Right kidney (tissue), 1 donor: Measurements from ENCODE around the gene GPAT2.
"Not testable (repeated sequence)": the region's sequence is repeated elsewhere in the genome, so short reads cannot be mapped to it uniquely, and the experiment has no call there.

ENCODE experiments used
- DNase-seq: peaks from one replicate; pipeline ENCODE4 v3.0.0-alpha.2; 2016

GPAT2 gene

GRCh38 chr2:96023701-96024100, 11.0 kb downstream of the GPAT2 start:
- DNase-seq: not testable (repeated sequence)

GRCh38 chr2:96022701-96023447, 11.8 kb downstream of the GPAT2 start:
- DNase-seq: peak; percentile 56

- DNase-seq: not testable (repeated sequence)
These were observed 12.6 kb downstream of the GPAT2 start for GRCh38 chr2:96022126-96022525.

- DNase-seq: not testable (repeated sequence)
These were observed 13.6 kb downstream of the GPAT2 start for GRCh38 chr2:96021142-96021541.

GRCh38 chr2:96019909-96020590, 14.7 kb downstream of the GPAT2 start:
- not testable (repeated sequence) for DNase-seq

GRCh38 chr2:96016321-96016720, 18.4 kb downstream of the GPAT2 start:
- not testable (repeated sequence) for DNase-seq

- not testable (repeated sequence) for DNase-seq
These were observed 21.9 kb downstream of the GPAT2 start for GRCh38 chr2:96012792-96013264.

GRCh38 chr2:96012086-96012791, 22.5 kb downstream of the GPAT2 start:
- not testable (repeated sequence) for DNase-seq

- DNase-seq: peak; percentile 43
These were observed 23.6 kb downstream of the GPAT2 start for GRCh38 chr2:96011129-96011455.

GRCh38 chr2:96010320-96011128, 24.2 kb downstream of the GPAT2 start:
- peak; percentile 92 for DNase-seq

- DNase-seq: peak; percentile 44
These were observed 24.9 kb downstream of the GPAT2 start for GRCh38 chr2:96009833-96010232.

- not testable (repeated sequence) for DNase-seq
These were observed 26.7 kb downstream of the GPAT2 start for GRCh38 chr2:96008051-96008450.

- DNase-seq: not testable (repeated sequence)
These were observed 28.5 kb downstream of the GPAT2 start for GRCh38 chr2:96006248-96006647.

GRCh38 chr2:95992520-95993272, 42.0 kb downstream of the GPAT2 start:
- DNase-seq: peak; percentile 86

GRCh38 chr2:95992102-95992501, 42.6 kb downstream of the GPAT2 start:
- DNase-seq: not testable (repeated sequence)

- DNase-seq: peak; percentile 79
These were observed 43.2 kb downstream of the GPAT2 start, which contains the start of gene ANKRD36C for GRCh38 chr2:95991351-95992094. Gene ANKRD36C, minus strand, starts transcription at chr2:95991824. Its CDS starts 116 bp downstream, at chr2:95991708.

GRCh38 chr2:95990884-95991283, 43.8 kb downstream of the GPAT2 start:
- not testable (repeated sequence) for DNase-seq
